ENCODE data around the gene INTU.

DNA sequence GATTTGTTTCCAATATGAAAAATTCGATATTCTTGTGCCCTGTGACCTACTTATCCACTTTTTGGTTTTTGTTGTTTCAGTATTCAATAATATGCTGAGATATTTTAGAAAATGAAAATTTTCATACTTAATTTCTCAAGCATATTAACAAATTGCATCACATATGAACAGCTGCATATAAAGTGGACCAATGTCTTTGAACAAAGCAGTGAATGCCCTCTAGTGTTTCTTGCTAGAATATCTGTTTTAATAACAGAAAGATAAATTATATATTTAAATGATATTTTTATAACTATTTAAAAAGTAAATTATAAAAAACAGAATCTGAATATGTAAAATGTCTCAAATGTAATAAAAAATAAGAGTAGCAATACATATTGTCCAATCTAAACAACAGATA is 31.7 kb upstream of the INTU start:
- TF ChIP-seq CTCF (IDR thresholded peaks at IDR 0.05) (no peak), POLR2A (IDR thresholded peaks at IDR 0.05) (no peak), POLR2AphosphoS5 (IDR thresholded peaks at IDR 0.05) (no peak)
